GM18520 (cell line): ENCODE results near the gene GRAPL.
"Not testable (repeated sequence)": the region's sequence is repeated elsewhere in the genome, so short reads cannot be mapped to it uniquely, and the experiment has no call there.

Experiments
- ATAC-seq: cut with Tn5 transposase; IDR thresholded peaks from one replicate; pipeline ENCODE4 v1.9.1; 2021; ENCODE audit not compliant: unreplicated experiment

The GRAPL gene

DNA sequence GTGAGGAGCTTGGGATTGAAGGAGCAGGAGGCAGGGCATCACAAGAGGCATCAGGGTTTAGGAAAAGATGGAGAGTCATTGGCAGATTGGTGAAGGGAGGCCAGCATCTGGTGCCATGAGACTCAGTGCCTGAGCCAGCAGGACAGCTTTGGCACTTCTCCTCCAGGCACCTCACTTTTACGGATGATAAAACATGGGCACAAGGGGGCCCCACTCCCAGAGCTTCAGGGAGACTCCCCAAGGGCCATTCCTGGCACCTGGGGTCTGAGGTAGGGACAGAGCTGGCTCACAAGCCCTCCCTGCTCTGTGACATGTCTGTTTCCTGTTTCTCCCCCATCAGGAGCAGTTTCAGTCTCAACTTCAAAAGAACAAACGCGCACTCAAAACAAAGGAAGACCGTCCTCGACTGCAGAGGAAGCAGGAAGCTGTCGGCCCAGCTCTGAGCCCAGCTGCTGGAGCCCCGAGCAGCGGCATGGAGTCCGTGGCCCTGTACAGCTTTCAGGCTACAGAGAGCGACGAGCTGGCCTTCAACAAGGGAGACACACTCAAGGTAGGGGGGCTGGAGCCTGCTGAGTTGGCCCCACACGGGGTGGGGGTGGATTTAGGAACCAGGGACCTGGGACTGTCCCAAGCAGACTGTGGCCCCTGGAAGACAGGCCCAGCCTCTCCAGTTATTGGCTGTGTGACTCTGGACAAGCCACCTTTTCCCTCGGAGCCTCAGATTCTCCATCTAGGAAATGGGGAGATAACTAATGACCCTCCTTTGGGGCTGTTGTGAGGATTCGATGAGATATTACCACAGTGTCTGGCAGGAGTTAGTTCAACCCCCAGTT is at the start of gene GRAPL:
Gene GRAPL (plus strand): TSS at position 442 of the 833 bp plus-strand sequence. CDS start 31 bp downstream, at position 473.
- ATAC-seq = not testable (repeated sequence)

DNA sequence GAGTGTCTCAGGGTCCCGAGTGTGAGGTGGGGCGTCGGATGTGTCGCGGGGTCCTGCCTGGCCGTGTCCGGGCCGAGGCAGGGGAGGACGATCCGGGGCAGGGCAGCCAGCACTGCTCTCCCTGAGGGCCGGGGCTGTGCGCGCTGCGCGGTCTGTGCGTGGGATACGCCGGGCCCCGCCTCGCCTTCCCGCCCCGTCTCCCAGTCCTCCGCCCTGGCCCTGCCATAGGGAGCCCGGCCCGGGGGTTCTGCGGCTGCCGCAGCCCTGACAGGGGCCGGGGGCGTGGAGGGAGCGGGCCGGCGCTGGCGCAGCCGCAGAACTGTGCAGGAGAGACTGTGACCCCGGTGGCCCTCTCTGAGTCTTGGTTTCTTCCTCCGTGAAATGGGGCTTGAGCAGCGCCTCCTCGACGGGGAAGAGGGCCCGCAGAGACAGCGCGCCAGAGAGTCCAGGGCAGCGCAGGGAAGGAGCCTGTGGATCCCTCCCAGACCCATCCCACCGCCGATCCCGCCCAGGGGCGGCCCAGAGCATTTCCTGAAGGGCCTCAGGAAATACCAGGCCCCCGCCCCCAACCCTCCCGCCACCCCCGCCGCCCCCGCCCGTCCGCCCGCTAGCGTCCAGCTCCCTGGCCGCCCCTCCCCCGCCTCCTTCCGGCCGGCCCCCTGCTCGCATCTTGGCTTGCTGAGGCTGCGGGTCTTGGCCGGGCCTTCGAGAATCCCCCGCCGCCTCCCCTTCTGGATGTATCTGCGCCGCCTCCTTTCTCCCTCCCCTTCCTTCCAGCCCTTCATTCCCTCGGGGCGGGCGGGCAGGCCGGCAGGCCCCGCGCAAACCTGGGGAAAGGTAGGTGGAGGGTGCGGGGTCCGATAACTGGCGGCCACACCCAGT is 38.3 kb upstream of the GRAPL start:
- not testable (repeated sequence) for ATAC-seq

DNA sequence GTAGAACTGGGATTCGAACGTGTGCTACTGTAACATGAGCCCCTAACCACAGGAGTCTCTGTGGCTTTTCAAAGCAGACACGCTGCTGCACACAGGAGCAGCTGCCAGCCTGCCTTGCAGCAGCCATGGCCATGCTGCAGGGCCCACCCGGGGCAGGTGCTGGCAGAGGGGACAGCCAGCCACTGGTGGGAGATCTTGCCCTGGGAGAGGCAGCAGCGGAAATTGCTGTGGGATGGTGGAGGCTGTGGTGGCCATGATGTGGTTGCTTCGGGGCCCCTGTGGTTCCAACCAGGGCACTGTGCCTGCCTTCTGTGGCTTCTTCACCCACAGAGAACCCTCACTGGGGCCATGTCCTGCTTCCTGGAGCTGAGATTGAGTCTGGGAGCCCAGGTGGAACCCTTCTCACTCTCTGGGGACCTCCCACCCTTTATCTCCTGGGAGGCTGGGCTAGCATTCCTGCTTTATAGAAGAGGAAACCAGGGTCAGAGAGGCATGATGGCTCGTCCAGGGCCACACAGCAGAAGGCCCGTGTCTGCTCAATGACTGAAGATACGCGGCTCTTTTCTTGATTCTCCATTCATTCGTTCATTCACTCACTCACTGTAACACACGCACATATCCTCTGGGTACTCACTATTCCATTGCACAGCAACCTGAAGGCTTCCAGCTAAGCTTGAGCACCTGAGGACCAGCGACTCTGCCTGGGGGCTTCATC is 37.2 kb upstream of the GRAPL start:
- ATAC-seq = not testable (repeated sequence)

DNA sequence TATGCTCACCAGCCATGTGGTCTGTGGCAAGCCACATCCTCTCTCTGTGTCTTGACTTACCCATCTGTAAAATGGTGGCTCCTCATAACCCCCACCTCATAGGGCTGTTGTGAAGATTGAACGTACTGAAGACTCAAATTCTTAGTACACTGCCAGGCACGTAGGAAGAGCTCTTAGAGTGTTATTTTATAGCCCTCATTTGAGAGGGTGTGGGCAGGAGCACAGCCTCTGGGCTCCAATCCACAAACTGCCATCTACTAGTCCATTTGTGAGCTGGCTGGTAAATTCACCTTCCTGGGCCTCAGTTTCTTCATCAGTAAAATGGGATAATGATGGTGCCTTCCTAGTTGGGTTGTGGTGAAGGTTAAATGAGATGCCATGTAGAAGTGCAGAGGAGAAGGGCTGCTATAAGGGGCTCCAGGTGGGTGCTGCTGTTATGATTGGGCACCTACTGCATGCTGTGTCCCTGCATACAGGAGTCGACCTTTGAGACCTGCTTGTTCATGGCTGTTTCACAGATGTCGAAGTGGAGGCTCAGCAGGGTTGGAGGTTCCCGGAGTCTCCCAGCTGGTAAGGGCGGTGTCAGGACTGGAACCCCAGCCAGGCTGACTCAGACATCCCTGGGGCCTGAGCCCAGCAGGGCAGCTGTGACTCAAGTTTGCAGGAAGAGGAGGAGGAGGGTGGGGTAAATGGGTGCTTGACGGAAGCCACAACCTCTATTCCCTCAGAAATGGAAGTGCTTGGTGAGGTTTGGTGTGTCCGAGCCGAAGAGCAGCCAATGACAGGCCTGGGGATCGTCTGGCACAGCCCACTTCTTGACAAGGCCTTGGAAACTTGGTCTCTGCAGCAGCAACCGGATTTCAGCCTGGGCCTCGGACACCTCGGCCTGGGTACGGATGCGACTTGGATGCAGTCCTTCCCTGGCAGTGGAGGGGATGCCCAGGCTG is 34.4 kb upstream of the GRAPL start:
- not testable (repeated sequence) for ATAC-seq

- ATAC-seq = not testable (repeated sequence)
Observed at GRCh38 chr17:19093684-19094438, 33.5 kb upstream of the GRAPL start.

GRCh38 chr17:19108517-19108916 is 18.9 kb upstream of the GRAPL start:
- ATAC-seq = not testable (repeated sequence)

GRCh38 chr17:19110189-19111097 is 16.9 kb upstream of the GRAPL start:
- not testable (repeated sequence) for ATAC-seq

GRCh38 chr17:19111111-19111711 is 16.2 kb upstream of the GRAPL start:
- peak; percentile 71 for ATAC-seq

GRCh38 chr17:19111801-19112458 is 15.5 kb upstream of the GRAPL start:
- not testable (repeated sequence) for ATAC-seq

- not testable (repeated sequence) for ATAC-seq
Observed at GRCh38 chr17:19112459-19112826, 14.9 kb upstream of the GRAPL start.

DNA sequence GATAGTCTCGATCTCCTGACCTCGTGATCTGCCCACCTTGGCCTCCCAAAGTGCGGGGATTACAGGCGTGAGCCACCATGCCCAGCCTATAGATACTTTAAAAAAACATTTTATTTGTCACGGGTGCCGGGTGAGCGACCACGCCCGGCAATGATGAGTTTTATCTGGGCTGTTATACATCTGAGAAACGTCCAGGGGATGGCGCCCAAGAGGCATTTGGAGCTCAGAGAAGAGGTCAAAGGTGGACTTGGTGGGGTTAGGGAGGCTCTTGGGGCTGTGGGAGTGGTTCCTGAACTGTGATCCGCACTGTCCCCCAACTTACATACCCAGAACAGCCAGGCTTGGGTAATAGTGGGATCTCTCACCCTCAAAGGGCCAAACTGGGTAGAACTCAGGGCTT is 8.7 kb upstream of the GRAPL start:
- ATAC-seq = not testable (repeated sequence)

DNA sequence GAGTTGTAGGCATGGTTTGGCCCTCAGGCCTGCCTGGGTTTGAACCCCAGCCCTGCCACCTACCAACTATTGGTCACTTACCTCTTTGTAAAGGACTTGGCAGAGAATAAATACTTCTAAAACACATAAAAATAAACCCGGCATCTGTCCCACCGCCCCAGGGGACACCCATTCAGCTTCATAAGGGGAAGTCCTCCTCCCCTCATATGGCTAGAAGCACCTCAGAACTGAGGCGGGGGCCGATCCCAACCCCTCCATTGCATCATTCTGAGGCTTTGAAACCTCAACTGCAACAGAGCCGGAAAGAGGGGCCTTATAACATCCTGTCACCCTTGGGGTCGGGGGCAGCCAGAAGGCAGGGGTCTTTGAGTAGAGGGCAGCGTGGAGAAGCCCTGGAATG is 2.1 kb upstream of the GRAPL start:
- not testable (repeated sequence) for ATAC-seq

GRCh38 chr17:19129500-19129899 is 2.1 kb downstream of the GRAPL start:
- not testable (repeated sequence) for ATAC-seq

DNA sequence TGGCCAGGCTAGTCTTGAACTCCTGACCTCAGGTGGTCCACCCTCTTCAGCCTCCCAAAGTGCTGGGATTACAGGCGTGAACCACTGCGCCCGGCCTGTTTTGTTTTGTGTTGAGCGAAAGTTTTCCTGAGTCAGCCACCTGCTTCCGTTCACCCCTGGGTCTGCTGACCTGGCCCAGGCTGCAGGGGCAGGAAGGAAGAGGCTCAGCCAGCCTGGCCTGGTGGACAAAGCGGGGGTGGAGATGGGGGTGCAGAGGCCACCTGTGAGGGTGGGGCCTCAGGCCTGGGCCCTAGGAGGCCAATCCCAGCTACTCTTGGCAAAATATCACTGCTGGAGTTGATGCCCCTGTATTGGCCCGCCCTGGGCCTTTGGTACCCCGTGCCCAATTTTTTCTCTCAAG is 3.7 kb downstream of the GRAPL start:
- ATAC-seq = not testable (repeated sequence)

- ATAC-seq = not testable (repeated sequence)
Observed at GRCh38 chr17:19131772-19132171, 4.4 kb downstream of the GRAPL start.

- ATAC-seq = not testable (repeated sequence)
Observed at GRCh38 chr17:19133793-19134192, 6.4 kb downstream of the GRAPL start.

DNA sequence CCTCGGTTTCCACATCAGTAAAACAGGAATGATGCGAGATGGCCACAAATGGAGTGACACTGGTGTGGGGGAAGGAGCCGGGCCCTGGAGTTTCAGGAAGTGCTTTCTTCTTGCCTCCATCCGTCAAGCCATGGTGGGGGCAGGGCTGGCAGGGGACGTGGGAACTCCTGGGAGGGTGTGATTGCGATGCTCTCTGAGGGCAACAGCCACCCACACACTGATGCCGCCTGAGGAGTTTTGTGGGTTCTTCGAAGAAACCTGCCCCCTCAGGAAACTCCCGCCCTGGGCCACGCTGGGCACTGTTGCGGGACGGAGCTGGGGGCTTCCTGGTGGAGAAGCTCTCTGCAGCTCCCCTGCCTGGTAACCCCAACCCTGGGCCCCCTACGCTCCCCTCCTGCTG is 8.0 kb downstream of the GRAPL start:
- not testable (repeated sequence) for ATAC-seq
